DND-41 (cell line): ENCODE results near the gene SHC2.

ENCODE experiments used
- ATAC-seq: fragments of 200-7000 bp; cut with Tn5 transposase; 3 replicates; pipeline ENCODE4 v1.9.1; 2021; ENCODE audit warnings: low read depth; ENCODE audit not compliant: insufficient read depth
- DNase-seq: peaks from one replicate; pipeline ENCODE4 v3.0.0-alpha.2; 2020
- H2AFZ ChIP-seq: 2 replicates; pipeline ENCODE4 v1.6.0; 2012; ENCODE audit warnings: low read depth, low read length
- H3K27ac ChIP-seq: 2 replicates; pipeline ENCODE4 v1.5.1; 2012; ENCODE audit warnings: low read length, inconsistent platforms
- H3K27me3 ChIP-seq: fragments of 200-600 bp; sonication (generic); 2 replicates; pipeline ENCODE4 v1.6.0; 2012; ENCODE audit warnings: low read length, mild to moderate bottlenecking, inconsistent platforms; ENCODE audit not compliant: insufficient read depth, poor library complexity
- H3K36me3 ChIP-seq: 2 replicates; pipeline ENCODE4 v1.5.1; 2012; ENCODE audit warnings: low read length, inconsistent platforms; ENCODE audit not compliant: insufficient read depth
- H3K4me1 ChIP-seq: 2 replicates; pipeline ENCODE4 v1.5.1; 2012; ENCODE audit warnings: mild to moderate bottlenecking, low read length; ENCODE audit not compliant: insufficient read depth
- H3K4me2 ChIP-seq: 2 replicates; pipeline ENCODE4 v1.6.0; 2012; ENCODE audit warnings: mild to moderate bottlenecking, moderate library complexity, low read length, inconsistent platforms; ENCODE audit not compliant: insufficient read depth
- H3K4me3 ChIP-seq, 2 experiments: fragments of 200-600 bp in 1 of 2; shearing (Covaris generic) in 1 of 2; 2 replicates each; pipeline ENCODE4 v1.5.1; 2012 to 2016; ENCODE audit warnings: inconsistent platforms in 2 of 2, low read length in 2 of 2, mild to moderate bottlenecking in 2 of 2, low read depth in 1 of 2, moderate library complexity in 1 of 2
- H3K79me2 ChIP-seq: 2 replicates; pipeline ENCODE4 v1.6.0; 2012; ENCODE audit warnings: low read length, inconsistent platforms; ENCODE audit not compliant: insufficient read depth
- H3K9ac ChIP-seq: 2 replicates; pipeline ENCODE4 v1.6.0; 2012; ENCODE audit warnings: low read depth, mild to moderate bottlenecking, inconsistent platforms, low read length, moderate library complexity
- H3K9me3 ChIP-seq: 2 replicates; pipeline ENCODE4 v1.5.1; 2012; ENCODE audit warnings: low read length, moderate library complexity, mild to moderate bottlenecking, inconsistent platforms; ENCODE audit not compliant: insufficient read depth, severe bottlenecking
- H4K20me1 ChIP-seq: 2 replicates; pipeline ENCODE4 v1.6.0; 2012; ENCODE audit warnings: low read length; ENCODE audit not compliant: insufficient read depth
- EZH2 ChIP-seq: IDR thresholded peaks from 3 replicates; pipeline ENCODE4 v1.6.1; 2012; ENCODE audit warnings: borderline replicate concordance, low read depth, mild to moderate bottlenecking, moderate library complexity, low read length, inconsistent platforms; ENCODE audit not compliant: severe bottlenecking
- TF ChIP-seq, protein P1 (sequence below): IDR thresholded peaks from 2 replicates; pipeline ENCODE4 v1.5.1; 2012; ENCODE audit warnings: borderline replicate concordance, low read length, moderate library complexity, mild to moderate bottlenecking; ENCODE audit not compliant: poor library complexity, severe bottlenecking; ENCODE audit errors: extremely low read depth

Gene SHC2

DNA sequence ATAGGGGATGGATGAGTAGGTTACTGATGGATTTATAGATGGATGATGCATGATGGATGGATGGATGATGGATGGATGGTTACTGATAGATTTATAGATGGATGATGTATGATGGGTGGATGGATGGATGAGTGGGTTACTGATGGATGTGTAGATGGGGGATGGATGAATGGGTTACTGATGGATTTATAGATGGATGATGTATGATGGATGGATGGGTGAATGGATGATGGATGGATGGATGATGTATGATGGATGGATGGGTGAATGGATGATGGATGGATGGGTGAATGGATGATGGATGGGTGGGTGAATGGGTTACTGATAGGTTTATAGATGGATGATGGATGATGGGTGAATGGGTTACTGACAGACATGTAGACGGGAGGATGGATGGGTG lies 45.5 kb downstream of the SHC2 start:
- no peak for DNase-seq

DNA sequence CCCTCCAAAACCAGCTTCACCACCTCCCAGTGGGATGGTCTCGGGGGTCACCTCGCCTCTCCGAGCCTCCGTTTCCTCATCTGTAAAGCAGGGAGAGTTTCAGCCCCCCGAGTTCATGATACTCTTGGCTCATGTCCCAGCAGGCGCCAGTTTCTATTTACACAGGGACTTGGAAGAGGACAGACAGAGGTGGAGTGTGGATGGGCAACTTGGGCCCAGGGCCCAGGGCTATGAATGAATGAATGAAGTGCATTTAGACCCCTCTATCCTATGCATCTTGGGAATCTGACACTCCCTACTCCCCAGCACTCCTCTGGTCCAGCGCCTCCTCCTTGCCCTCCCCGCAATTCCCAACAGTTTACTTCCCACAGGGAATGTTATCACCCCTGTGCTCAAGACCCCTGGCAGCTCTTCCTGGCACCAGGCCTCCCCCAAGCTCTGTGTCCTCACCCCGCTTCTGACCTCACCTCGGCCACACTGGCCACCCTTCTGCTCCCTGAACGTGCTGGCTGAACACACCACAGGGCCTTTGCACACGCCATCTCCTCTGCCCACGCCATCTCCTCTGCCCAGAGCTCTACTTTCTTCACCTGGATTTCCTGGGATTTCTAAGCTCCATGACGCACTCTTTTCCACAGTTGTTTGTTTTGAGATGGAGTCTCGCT lies 46.9 kb downstream of the SHC2 start:
- no peaks in the 10 kb centered on the region for H3K36me3 ChIP-seq
- H3K27ac ChIP-seq, result no peak overlapping the region
- DNase-seq (no peak), ATAC-seq (no peak)
- TF ChIP-seq EZH2, result no peak
- TF ChIP-seq, protein P1, sequence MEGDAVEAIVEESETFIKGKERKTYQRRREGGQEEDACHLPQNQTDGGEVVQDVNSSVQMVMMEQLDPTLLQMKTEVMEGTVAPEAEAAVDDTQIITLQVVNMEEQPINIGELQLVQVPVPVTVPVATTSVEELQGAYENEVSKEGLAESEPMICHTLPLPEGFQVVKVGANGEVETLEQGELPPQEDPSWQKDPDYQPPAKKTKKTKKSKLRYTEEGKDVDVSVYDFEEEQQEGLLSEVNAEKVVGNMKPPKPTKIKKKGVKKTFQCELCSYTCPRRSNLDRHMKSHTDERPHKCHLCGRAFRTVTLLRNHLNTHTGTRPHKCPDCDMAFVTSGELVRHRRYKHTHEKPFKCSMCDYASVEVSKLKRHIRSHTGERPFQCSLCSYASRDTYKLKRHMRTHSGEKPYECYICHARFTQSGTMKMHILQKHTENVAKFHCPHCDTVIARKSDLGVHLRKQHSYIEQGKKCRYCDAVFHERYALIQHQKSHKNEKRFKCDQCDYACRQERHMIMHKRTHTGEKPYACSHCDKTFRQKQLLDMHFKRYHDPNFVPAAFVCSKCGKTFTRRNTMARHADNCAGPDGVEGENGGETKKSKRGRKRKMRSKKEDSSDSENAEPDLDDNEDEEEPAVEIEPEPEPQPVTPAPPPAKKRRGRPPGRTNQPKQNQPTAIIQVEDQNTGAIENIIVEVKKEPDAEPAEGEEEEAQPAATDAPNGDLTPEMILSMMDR, result no peak
- H3K79me2 ChIP-seq, result no peaks in the 10 kb centered on the region
- H3K9ac ChIP-seq, result no peak overlapping the region
- peaks cover 3% of the 10 kb centered on the region for H3K9me3 ChIP-seq
- H3K4me3 ChIP-seq, result no peak overlapping the region
- no peak overlapping the region for H2AFZ ChIP-seq
- peaks cover 7% of the 10 kb centered on the region for H3K27me3 ChIP-seq
- H3K4me1 ChIP-seq, result peaks cover 7% of the 10 kb centered on the region; the same call in 1 of the 2 replicates
- H4K20me1 ChIP-seq, result no peaks in the 10 kb centered on the region
- H3K4me2 ChIP-seq, result no peak overlapping the region

More for the DNA sequence above, 45.5 kb downstream of the SHC2 start:
- H3K79me2 ChIP-seq, result no peaks in the 10 kb centered on the region
- ATAC-seq, result no peak
- no peak for TF ChIP-seq EZH2
- TF ChIP-seq, protein P1, result no peak
- H3K36me3 ChIP-seq, result no peaks in the 10 kb centered on the region
- no peak overlapping the region for H3K4me2 ChIP-seq
- no peaks in the 10 kb centered on the region for H3K27me3 ChIP-seq
- H2AFZ ChIP-seq, result no peak overlapping the region
- H3K27ac ChIP-seq, result no peak overlapping the region
- H3K4me3 ChIP-seq, result no peak overlapping the region
- peaks cover 3% of the 10 kb centered on the region for H3K9me3 ChIP-seq
- H4K20me1 ChIP-seq, result no peaks in the 10 kb centered on the region
- H3K4me1 ChIP-seq, result no peaks in the 10 kb centered on the region
- no peak overlapping the region for H3K9ac ChIP-seq

DNA sequence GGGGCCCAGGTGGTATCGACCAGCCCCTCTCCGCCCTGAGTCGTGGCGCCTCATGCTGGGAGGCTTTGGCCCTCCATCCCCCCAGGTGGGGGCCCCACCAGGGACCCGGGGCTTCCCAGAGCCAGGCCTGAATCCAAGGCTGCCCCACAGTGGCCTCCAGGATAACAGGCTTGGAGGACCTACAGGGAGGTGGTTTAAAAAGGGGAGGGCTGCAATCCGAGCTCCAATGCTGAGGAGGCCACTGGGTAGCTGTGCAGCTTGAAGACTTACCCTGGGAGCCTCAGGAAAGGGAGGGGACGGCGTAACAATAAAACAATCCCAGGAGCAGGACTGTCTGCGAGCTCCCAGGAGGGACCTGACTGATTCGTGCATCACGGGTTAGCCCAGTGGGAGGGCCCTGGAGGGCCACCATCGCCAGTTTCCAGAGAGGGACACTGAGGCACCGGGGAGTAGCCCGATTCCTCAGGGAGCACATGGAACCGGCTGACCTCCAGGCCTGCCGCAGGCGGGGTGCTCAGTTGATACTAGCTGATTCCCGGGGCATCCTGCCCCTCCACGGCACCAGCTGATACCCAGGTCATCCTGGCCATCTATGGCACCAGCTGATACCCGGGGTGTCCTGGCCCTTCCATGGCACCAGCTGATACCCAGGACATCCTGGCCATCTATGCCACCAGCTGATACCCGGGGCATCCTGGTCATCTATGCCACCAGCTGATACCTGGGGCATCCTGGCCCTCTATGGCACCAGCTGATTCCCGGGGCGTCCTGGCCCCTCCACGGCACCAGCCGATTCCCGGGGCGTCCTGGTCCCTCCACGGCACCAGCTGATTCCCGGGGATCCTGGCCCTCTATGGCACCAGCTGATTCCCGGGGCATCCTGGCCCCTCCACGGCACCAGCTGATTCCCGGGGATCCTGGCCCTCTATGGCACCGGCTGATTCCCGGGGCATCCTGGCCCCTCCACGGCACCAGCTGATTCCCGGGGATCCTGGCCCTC lies 48.2 kb downstream of the SHC2 start:
- no peak overlapping the region for H3K4me2 ChIP-seq
- no peaks in the 10 kb centered on the region for H4K20me1 ChIP-seq
- H3K4me1 ChIP-seq, result peaks cover 14% of the 10 kb centered on the region
- peaks cover 7% of the 10 kb centered on the region for H3K27me3 ChIP-seq
- peaks cover 3% of the 10 kb centered on the region for H3K9me3 ChIP-seq
- ATAC-seq (no peak), DNase-seq (no peak)
- H3K4me3 ChIP-seq, result no peak overlapping the region
- no peak overlapping the region for H2AFZ ChIP-seq
- H3K79me2 ChIP-seq, result no peaks in the 10 kb centered on the region
- no peak for TF ChIP-seq EZH2
- TF ChIP-seq, protein P1, result no peak
- H3K9ac ChIP-seq, result no peak overlapping the region
- H3K27ac ChIP-seq, result no peak overlapping the region
- H3K36me3 ChIP-seq, result no peaks in the 10 kb centered on the region
